A549 (cell line): ENCODE data around the gene LCNL1. TPM values are rescaled to one million over a fixed set of nuclear protein-coding genes. Genes with fewer than 3 reads are reported as not detected.
A peak's percentile ranks its signal among the peaks of the same experiment; 100 is the strongest.

Source experiments
- ATAC-seq, 2 experiments: fragments of 200-7000 bp in 1 of 2; fragments of >200 bp in 1 of 2; cut with Nextera tagmentation in 1 of 2; cut with Tn5 transposase in 1 of 2; 3 replicates each; pipeline versions ENCODE4 v1.8.0 to v1.9.1; 2018 to 2020; ENCODE audit warnings: mild to moderate bottlenecking in 1 of 2, moderate library complexity in 1 of 2
- CTCF ChIA-PET: fragments of 300-600 bp; sonication (Branson Sonifier 250); formaldehyde crosslinking; extraction: SDS; loops from one replicate; lab custom pipeline; 2021; ENCODE audit warnings: antibody characterized with exemption, inconsistent platforms; lab: Yijun Ruan, JAX
- POLR2A ChIA-PET: fragments of 350-600 bp; formaldehyde crosslinking; extraction: SDS; loops from one replicate; lab custom pipeline; 2021; ENCODE audit warnings: antibody characterized with exemption, inconsistent platforms; lab: Yijun Ruan, JAX
- DNase-seq, 2 experiments: peaks; one replicate each; pipeline versions ENCODE4 v3.0.0 to v3.0.0-alpha.2; 2011 to 2016; ENCODE audit warnings: low read depth in 1 of 2, low spot score in 1 of 2
- FAIRE-seq: peaks from 2 replicates; lab custom pipeline; 2011; peaks lifted over from hg19 to GRCh38; lab: Jason Lieb, UNC
- H3K27ac ChIP-seq, 2 experiments: fragments of >200 bp; sonication (Bioruptor Twin); formaldehyde crosslinking; 3 replicates each; pipeline ENCODE4 v1.5.1; 2016 to 2017
- H3K4me1 ChIP-seq: fragments of >200 bp; sonication (Bioruptor Twin); formaldehyde crosslinking; 3 replicates; pipeline ENCODE4 v1.6.1; 2016
- H3K4me2 ChIP-seq: fragments of >200 bp; sonication (Bioruptor Twin); formaldehyde crosslinking; 3 replicates; pipeline ENCODE4 v1.6.1; 2016
- H3K4me3 ChIP-seq: fragments of >200 bp; sonication (Bioruptor Twin); formaldehyde crosslinking; 3 replicates; pipeline ENCODE4 v1.5.1; 2016
- H3K9me3 ChIP-seq: fragments of >200 bp; sonication (Bioruptor Twin); formaldehyde crosslinking; 3 replicates; pipeline ENCODE4 v1.6.1; 2016
- CHD4 ChIP-seq: fragments of 200-600 bp; sonication (generic); IDR thresholded peaks from 2 replicates; pipeline ENCODE4 v1.6.1; 2016; ENCODE audit warnings: antibody characterized with exemption, mild to moderate bottlenecking, borderline replicate concordance
- EHF ChIP-seq: fragments of 250-450 bp; sonication (Bioruptor Pico); IDR thresholded peaks from 2 replicates; pipeline ENCODE4 v1.5.0; 2020; ENCODE audit warnings: mild to moderate bottlenecking
- FOSL2 ChIP-seq, 2 experiments: fragments of 450-650 bp in 1 of 2; fragments of >200 bp in 1 of 2; sonication (Bioruptor Twin) in 1 of 2; formaldehyde crosslinking; IDR thresholded peaks; 2 replicates each; pipeline versions ENCODE4 v1.5.0 to v1.6.1; 2016 to 2020; ENCODE audit warnings: mild to moderate bottlenecking in 1 of 2, moderate library complexity in 1 of 2
- MAZ ChIP-seq: fragments of 150-350 bp; IDR thresholded peaks from 2 replicates; pipeline ENCODE4 v1.6.1; 2014; ENCODE audit warnings: antibody characterized with exemption, low read depth, low read length, borderline replicate concordance
- PHF8 ChIP-seq: fragments of 200-600 bp; sonication (generic); IDR thresholded peaks from 2 replicates; pipeline ENCODE4 v1.6.1; 2016; ENCODE audit warnings: low read depth, mild to moderate bottlenecking, antibody characterized with exemption, moderate library complexity, borderline replicate concordance
- RAD21 ChIP-seq, 2 experiments: fragments of >200 bp in 1 of 2; sonication (Bioruptor Twin) in 1 of 2; formaldehyde crosslinking in 1 of 2; IDR thresholded peaks in 1 of 2; conservative IDR thresholded peaks in 1 of 2; 2 replicates in 1 of 2; 3 replicates in 1 of 2; pipeline ENCODE4 v1.6.1; 2012 to 2018; ENCODE audit warnings: inconsistent platforms in 1 of 2
- ZC3H11A ChIP-seq: fragments of 450-650 bp; IDR thresholded peaks from 2 replicates; pipeline ENCODE4 v1.6.1; 2014; ENCODE audit warnings: antibody characterized with exemption, mild to moderate bottlenecking
- ZFP36 ChIP-seq: fragments of 450-650 bp; IDR thresholded peaks from 2 replicates; pipeline ENCODE4 v1.6.1; 2014; ENCODE audit warnings: borderline replicate concordance; ENCODE audit not compliant: partially characterized antibody
- WGBS: methylation state at CpG from one replicate; pipeline ENCODE4 v1.1.6; 2017; ENCODE audit errors: missing lambda C conversion rate; 5-methylcytosine and 5-hydroxymethylcytosine counted together
- polyA plus RNA-seq, 4 experiments: library from polyadenylated mRNA; depleted of rRNA in 3 of 4; stranded (reverse); fragments of >200 nt; fragmentation: RNase III in 1 of 4; extraction: RNeasy Plus Mini Kit Qiagen cat#74134 plus additional on column Dnase treatment in 1 of 4; gene quantifications; 2 replicates in 3 of 4; 3 replicates in 1 of 4; pipeline ENCODE4 v1.2.3, GENCODE V29; 2011 to 2017
- TF ChIP-seq, protein P1 (sequence below): fragments of >200 bp; sonication (Bioruptor Twin); formaldehyde crosslinking; IDR thresholded peaks from 3 replicates; pipeline ENCODE4 v1.5.1; 2016
- TF ChIP-seq, protein P2 (sequence below): fragments of 250-450 bp; sonication (Bioruptor Pico); IDR thresholded peaks from 2 replicates; pipeline ENCODE4 v1.5.0; 2020; ENCODE audit warnings: low read depth, mild to moderate bottlenecking, moderate library complexity
- TF ChIP-seq, protein P3 (sequence below): IDR thresholded peaks from 2 replicates; pipeline ENCODE4 v1.6.1; 2012
- TF ChIP-seq, protein P4 (sequence below): fragments of 200-600 bp; sonication (generic); IDR thresholded peaks from 2 replicates; pipeline ENCODE4 v1.6.1; 2016; ENCODE audit warnings: antibody characterized with exemption, mild to moderate bottlenecking, moderate library complexity

LCNL1 gene
- polyA plus RNA-seq, 2 of the 4 experiments (the other 2 are of a cell fraction): 0.08 to 0.19 TPM

- no peak for TF ChIP-seq MAZ
- TF ChIP-seq, protein P1, sequence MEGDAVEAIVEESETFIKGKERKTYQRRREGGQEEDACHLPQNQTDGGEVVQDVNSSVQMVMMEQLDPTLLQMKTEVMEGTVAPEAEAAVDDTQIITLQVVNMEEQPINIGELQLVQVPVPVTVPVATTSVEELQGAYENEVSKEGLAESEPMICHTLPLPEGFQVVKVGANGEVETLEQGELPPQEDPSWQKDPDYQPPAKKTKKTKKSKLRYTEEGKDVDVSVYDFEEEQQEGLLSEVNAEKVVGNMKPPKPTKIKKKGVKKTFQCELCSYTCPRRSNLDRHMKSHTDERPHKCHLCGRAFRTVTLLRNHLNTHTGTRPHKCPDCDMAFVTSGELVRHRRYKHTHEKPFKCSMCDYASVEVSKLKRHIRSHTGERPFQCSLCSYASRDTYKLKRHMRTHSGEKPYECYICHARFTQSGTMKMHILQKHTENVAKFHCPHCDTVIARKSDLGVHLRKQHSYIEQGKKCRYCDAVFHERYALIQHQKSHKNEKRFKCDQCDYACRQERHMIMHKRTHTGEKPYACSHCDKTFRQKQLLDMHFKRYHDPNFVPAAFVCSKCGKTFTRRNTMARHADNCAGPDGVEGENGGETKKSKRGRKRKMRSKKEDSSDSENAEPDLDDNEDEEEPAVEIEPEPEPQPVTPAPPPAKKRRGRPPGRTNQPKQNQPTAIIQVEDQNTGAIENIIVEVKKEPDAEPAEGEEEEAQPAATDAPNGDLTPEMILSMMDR: no peak
Observed at GRCh38 chr9:136988872-136989271, 6.1 kb downstream of the LCNL1 start (continued).

DNA sequence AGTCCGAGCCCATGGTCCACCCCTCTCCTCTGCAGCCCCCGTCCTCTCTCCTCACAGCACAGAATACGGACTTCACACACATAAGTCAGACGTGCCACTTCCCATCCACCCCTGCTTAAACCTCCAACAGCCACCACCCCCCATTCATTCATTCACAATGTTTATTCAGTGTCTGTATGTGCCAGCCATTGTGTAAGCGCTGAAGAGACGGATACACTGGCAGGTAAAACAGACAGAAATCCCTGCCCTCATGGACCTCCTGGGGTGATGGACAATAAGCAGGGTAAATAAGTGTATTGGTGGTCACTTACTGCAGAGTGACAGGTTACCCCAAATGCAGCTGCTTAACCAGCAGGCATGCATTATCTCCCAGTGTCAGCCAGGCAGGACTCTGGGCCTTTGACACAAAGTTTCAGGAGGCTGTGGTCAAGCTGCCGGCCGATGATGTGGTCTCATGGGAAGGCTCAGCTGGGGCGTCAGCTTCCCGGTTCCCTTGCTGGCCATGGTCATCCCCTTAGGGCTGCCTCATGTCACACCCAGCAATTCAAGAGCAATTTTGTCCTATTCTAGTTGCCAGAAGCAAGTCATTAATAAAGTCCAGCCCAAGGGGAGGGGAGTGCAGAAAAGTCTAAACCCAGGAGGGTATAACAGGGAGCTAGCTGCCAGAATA lies 7.6 kb downstream of the LCNL1 start:
- DNase-seq (no peak), ATAC-seq (no peak)
- CTCF ChIA-PET: interaction anchor here (0.9 to 4.7 kb wide), 6 partner anchors 39 to 148 kb away, joined by 3 to 29 read pairs (median 6); partner anchors contain the start of genes ABCA2 and AJM1
- 0 out of 3 replicates have a peak overlapping the region, but pooled peaks have one; percentile 10 for H3K4me2 ChIP-seq
- POLR2A ChIA-PET: interaction anchor here (1.9 kb wide), 1 partner anchor 96 kb away, joined by 6 read pairs; the partner anchor contains the start of gene MAN1B1
- no peak overlapping the region for H3K4me3 ChIP-seq
- peaks cover 3% of the 10 kb centered on the region; the same call in 1 of the 3 replicates for H3K9me3 ChIP-seq
- TF ChIP-seq, protein P2, sequence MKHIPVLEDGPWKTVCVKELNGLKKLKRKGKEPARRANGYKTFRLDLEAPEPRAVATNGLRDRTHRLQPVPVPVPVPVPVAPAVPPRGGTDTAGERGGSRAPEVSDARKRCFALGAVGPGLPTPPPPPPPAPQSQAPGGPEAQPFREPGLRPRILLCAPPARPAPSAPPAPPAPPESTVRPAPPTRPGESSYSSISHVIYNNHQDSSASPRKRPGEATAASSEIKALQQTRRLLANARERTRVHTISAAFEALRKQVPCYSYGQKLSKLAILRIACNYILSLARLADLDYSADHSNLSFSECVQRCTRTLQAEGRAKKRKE (CRISPR knock-in tag): no peak
- no peak for TF ChIP-seq ZC3H11A
- TF ChIP-seq EHF (CRISPR knock-in tag): no peak
- TF ChIP-seq, protein P3, sequence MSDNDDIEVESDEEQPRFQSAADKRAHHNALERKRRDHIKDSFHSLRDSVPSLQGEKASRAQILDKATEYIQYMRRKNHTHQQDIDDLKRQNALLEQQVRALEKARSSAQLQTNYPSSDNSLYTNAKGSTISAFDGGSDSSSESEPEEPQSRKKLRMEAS: no peak
- TF ChIP-seq ZFP36: no peak
- TF ChIP-seq RAD21 (conservative IDR thresholded peaks at IDR 0.05 in 1 of 2, IDR thresholded peaks at IDR 0.05 in 1 of 2): no peak
- TF ChIP-seq CHD4: no peak
- TF ChIP-seq FOSL2 (IDR thresholded peaks at IDR 0.05): no peak
- TF ChIP-seq FOSL2 (CRISPR knock-in tag; IDR thresholded peaks at IDR 0.05): no peak
- TF ChIP-seq PHF8: no peak
- TF ChIP-seq, protein P4, sequence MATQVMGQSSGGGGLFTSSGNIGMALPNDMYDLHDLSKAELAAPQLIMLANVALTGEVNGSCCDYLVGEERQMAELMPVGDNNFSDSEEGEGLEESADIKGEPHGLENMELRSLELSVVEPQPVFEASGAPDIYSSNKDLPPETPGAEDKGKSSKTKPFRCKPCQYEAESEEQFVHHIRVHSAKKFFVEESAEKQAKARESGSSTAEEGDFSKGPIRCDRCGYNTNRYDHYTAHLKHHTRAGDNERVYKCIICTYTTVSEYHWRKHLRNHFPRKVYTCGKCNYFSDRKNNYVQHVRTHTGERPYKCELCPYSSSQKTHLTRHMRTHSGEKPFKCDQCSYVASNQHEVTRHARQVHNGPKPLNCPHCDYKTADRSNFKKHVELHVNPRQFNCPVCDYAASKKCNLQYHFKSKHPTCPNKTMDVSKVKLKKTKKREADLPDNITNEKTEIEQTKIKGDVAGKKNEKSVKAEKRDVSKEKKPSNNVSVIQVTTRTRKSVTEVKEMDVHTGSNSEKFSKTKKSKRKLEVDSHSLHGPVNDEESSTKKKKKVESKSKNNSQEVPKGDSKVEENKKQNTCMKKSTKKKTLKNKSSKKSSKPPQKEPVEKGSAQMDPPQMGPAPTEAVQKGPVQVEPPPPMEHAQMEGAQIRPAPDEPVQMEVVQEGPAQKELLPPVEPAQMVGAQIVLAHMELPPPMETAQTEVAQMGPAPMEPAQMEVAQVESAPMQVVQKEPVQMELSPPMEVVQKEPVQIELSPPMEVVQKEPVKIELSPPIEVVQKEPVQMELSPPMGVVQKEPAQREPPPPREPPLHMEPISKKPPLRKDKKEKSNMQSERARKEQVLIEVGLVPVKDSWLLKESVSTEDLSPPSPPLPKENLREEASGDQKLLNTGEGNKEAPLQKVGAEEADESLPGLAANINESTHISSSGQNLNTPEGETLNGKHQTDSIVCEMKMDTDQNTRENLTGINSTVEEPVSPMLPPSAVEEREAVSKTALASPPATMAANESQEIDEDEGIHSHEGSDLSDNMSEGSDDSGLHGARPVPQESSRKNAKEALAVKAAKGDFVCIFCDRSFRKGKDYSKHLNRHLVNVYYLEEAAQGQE: no peak
- TF ChIP-seq, all 56 proteins: peak for 0
- Histone ChIP-seq H3K27ac (peak overlapping the region; percentile 21 to 97; a peak in 3 of 6 replicates), H3K4me1 (peaks cover 27% of the 10 kb centered on the region)
- no peak for FAIRE-seq
- WGBS: 81% methylated on average over 10 of the region's 10 CpGs
